GM23338 (cell line): ENCODE data around the gene SLC6A11. TPM values are rescaled to one million over a fixed set of nuclear protein-coding genes. Genes with fewer than 3 reads are reported as not detected.

ENCODE experiments used
- ATAC-seq: fragments of 200-7000 bp; cut with Tn5 transposase; 3 replicates; pipeline ENCODE4 v1.9.1; 2020
- DNase-seq: peaks from one replicate; pipeline ENCODE4 v3.0.0-alpha.2; 2015; ENCODE audit warnings: low spot score
- H2AFZ ChIP-seq: fragments of 200-600 bp; sonication (generic); 2 replicates; pipeline ENCODE4 v1.8.0; 2016; ENCODE audit warnings: antibody characterized with exemption, mild to moderate bottlenecking, moderate library complexity
- H3F3A ChIP-seq: fragments of 200-600 bp; sonication (generic); replicated peaks from 2 replicates; pipeline ENCODE4 v1.8.0; 2017; ENCODE audit warnings: antibody characterized with exemption, mixed run types, low read depth
- H3K27ac ChIP-seq: fragments of 200-600 bp; sonication (generic); 2 replicates; pipeline ENCODE4 v1.6.1; 2016; ENCODE audit warnings: low read depth
- H3K27me3 ChIP-seq: fragments of 200-600 bp; sonication (generic); 2 replicates; pipeline ENCODE4 v1.8.0; 2016; ENCODE audit warnings: mild to moderate bottlenecking, mixed run types, moderate library complexity; ENCODE audit not compliant: insufficient read depth
- H3K36me3 ChIP-seq: fragments of 200-600 bp; sonication (generic); 2 replicates; pipeline ENCODE4 v1.8.0; 2016; ENCODE audit warnings: mild to moderate bottlenecking; ENCODE audit not compliant: insufficient read depth
- H3K4me1 ChIP-seq: fragments of 200-600 bp; sonication (generic); 2 replicates; pipeline ENCODE4 v1.8.0; 2016; ENCODE audit warnings: mild to moderate bottlenecking, moderate library complexity; ENCODE audit not compliant: insufficient read depth
- H3K4me2 ChIP-seq: fragments of 200-600 bp; sonication (generic); 2 replicates; pipeline ENCODE4 v1.7.1; 2017; ENCODE audit warnings: mixed run types
- H3K4me3 ChIP-seq: fragments of 200-600 bp; sonication (generic); 2 replicates; pipeline ENCODE4 v1.6.1; 2016; ENCODE audit warnings: mixed run types
- H3K79me2 ChIP-seq: fragments of 200-600 bp; sonication (generic); replicated peaks from 2 replicates; pipeline ENCODE4 v1.8.0; 2017; ENCODE audit warnings: mild to moderate bottlenecking; ENCODE audit not compliant: insufficient read depth
- H3K9me2 ChIP-seq: fragments of 200-600 bp; sonication (generic); 2 replicates; pipeline ENCODE4 v1.8.0; 2017; ENCODE audit not compliant: insufficient read depth
- H4K20me1 ChIP-seq: fragments of 200-600 bp; sonication (generic); replicated peaks from 2 replicates; pipeline ENCODE4 v1.8.0; 2017; ENCODE audit warnings: mild to moderate bottlenecking; ENCODE audit not compliant: insufficient read depth
- H3K27ac Mint-ChIP-seq: 2 replicates; pipeline ENCODE4 v1.8.0; 2020; ENCODE audit warnings: inconsistent platforms, mild to moderate bottlenecking, moderate library complexity, mixed read lengths
- H3K27me3 Mint-ChIP-seq: 3 replicates; pipeline ENCODE4 v1.8.0; 2022; ENCODE audit warnings: low read depth, mild to moderate bottlenecking, moderate library complexity, mixed read lengths, inconsistent platforms; ENCODE audit not compliant: insufficient read depth, poor library complexity
- H3K36me3 Mint-ChIP-seq: 3 replicates; pipeline ENCODE4 v1.8.0; 2021; ENCODE audit warnings: low read depth, mild to moderate bottlenecking, inconsistent platforms, moderate library complexity, mixed read lengths
- H3K4me1 Mint-ChIP-seq: 3 replicates; pipeline ENCODE4 v1.8.0; 2020; ENCODE audit warnings: mild to moderate bottlenecking, inconsistent platforms, mixed read lengths
- H3K4me3 Mint-ChIP-seq: 3 replicates; pipeline ENCODE4 v1.8.0; 2021; ENCODE audit warnings: moderate library complexity, mild to moderate bottlenecking, inconsistent platforms, mixed read lengths
- H3K9me3 Mint-ChIP-seq: 3 replicates; pipeline ENCODE4 v1.8.0; 2020; ENCODE audit warnings: moderate library complexity, mild to moderate bottlenecking, inconsistent platforms, mixed read lengths
- CREB1 ChIP-seq: fragments of 250-450 bp; sonication (Bioruptor Pico); IDR thresholded peaks from 2 replicates; pipeline ENCODE4 v1.5.0; 2020; ENCODE audit warnings: low read depth, mild to moderate bottlenecking, moderate library complexity
- EZH2 ChIP-seq: fragments of 200-600 bp; sonication (generic); IDR thresholded peaks from one replicate; pipeline ENCODE4 v1.8.0; 2017; ENCODE audit warnings: antibody characterized with exemption, mild to moderate bottlenecking, low read depth; ENCODE audit not compliant: unreplicated experiment
- EZH2phosphoT487 ChIP-seq: fragments of 200-600 bp; sonication (generic); IDR thresholded peaks from one replicate; pipeline ENCODE4 v1.8.1; 2018; ENCODE audit warnings: antibody characterized with exemption; ENCODE audit not compliant: unreplicated experiment
- JUNB ChIP-seq: IDR thresholded peaks from one replicate; pipeline ENCODE4 v1.6.1; 2016; ENCODE audit warnings: antibody characterized with exemption; ENCODE audit not compliant: unreplicated experiment
- ZNF114 ChIP-seq: fragments of 250-450 bp; sonication (Bioruptor Pico); IDR thresholded peaks from 2 replicates; pipeline ENCODE4 v1.5.0; 2020; ENCODE audit warnings: mild to moderate bottlenecking, moderate library complexity
- ZNF331 ChIP-seq: fragments of 250-450 bp; sonication (Bioruptor Pico); IDR thresholded peaks from 2 replicates; pipeline ENCODE4 v1.5.0; 2020; ENCODE audit warnings: low read depth, mild to moderate bottlenecking, moderate library complexity
- ZNF462 ChIP-seq: fragments of 250-450 bp; sonication (Bioruptor Pico); IDR thresholded peaks from 2 replicates; pipeline ENCODE4 v1.5.0; 2020; ENCODE audit warnings: mild to moderate bottlenecking, moderate library complexity
- polyA plus RNA-seq: library from polyadenylated mRNA; unstranded; fragments of >200 nt; fragmentation: Nextera tagmentation; extraction: Ambion mirVana; gene quantifications from 2 replicates; pipeline ENCODE4 v1.2.1, GENCODE V29; 2016
- total RNA-seq: library from RNA; depleted of rRNA; stranded (reverse); fragments of >200 nt; shearing (Covaris generic); gene quantifications from 2 replicates; pipeline ENCODE4 v1.2.3, GENCODE V29; 2014

The SLC6A11 gene
- total and polyA plus RNA-seq, 2 experiments from 2014 or later = 0.47 to 1.1 TPM

DNA sequence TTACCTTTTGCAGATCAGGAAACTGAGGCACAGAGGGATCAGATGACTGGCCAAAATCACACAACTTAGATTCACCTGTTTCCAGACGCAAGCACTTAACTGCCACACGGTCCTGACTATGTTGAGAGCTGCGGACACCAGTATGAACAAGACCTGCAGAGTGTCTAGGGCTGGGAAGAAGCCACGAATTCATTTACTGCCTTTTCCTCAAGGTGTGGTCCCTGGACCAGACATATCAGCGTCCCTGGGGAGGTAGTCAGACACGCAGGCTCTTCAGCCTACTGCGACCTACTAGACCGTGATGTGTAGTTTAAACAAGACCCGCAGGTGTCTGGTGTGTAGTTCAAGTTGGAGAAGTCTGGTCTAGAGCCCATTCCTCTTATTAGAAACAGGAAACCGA, 541 bp upstream of the SLC6A11 start:
- no peak; the same call in 2 of the 3 replicates for ATAC-seq
- Histone ChIP-seq H3K4me3 (peak overlapping the region; percentile 62; the same call in 1 of the 2 replicates), H3K36me3 (no peaks in the 10 kb centered on the region; the same call in 1 of the 2 replicates), H3K27ac (no peak overlapping the region), H3K4me1 (no peaks in the 10 kb centered on the region), H2AFZ (peak overlapping the region; percentile 97), H3K9me2 (0 out of 2 replicates have a peak, but pooled peaks cover 5% of the 10 kb centered on the region), H3K79me2 (no peaks in the 10 kb centered on the region), H3F3A (no peaks in the 10 kb centered on the region), H3K4me2 (peak overlapping the region; percentile 79), H3K27me3 (peaks cover 39% of the 10 kb centered on the region), H4K20me1 (no peaks in the 10 kb centered on the region)
- no peaks in the 10 kb centered on the region; the same call in 1 of the 3 replicates for H3K4me1 Mint-ChIP-seq
- peak overlapping the region; percentile 71 for H3K4me3 Mint-ChIP-seq
- peaks cover 34% of the 10 kb centered on the region for H3K27me3 Mint-ChIP-seq
- 0 out of 3 replicates have a peak, but pooled peaks cover 3% of the 10 kb centered on the region for H3K9me3 Mint-ChIP-seq
- H3K36me3 Mint-ChIP-seq = no peaks in the 10 kb centered on the region
- no peak for DNase-seq
- TF ChIP-seq ZNF114 (CRISPR knock-in tag) = no peak
- no peak for TF ChIP-seq JUNB
- TF ChIP-seq EZH2phosphoT487 = no peak
- no peak for TF ChIP-seq ZNF331 (CRISPR knock-in tag)
- peak; percentile 57 for TF ChIP-seq EZH2
- no peak for TF ChIP-seq ZNF462 (CRISPR knock-in tag)
- no peak for TF ChIP-seq CREB1 (CRISPR knock-in tag)
- H3K27ac Mint-ChIP-seq = no peak overlapping the region
